BLaER1 treated with 17β-estradiol and CSF1 and Interleukin-3, amounts not matched to agents 10 nM and 100 nM (cell line): ENCODE results near the gene GORASP1.
"Not testable (repeated sequence)": the region's sequence is repeated elsewhere in the genome, so short reads cannot be mapped to it uniquely, and the experiment has no call there.

ENCODE experiments used
- H3K27ac ChIP-seq, 11 experiments: shearing (Covaris generic); formaldehyde crosslinking; 2 replicates each; pipeline ENCODE4 v1.8.1; 2022
- H3K27me3 ChIP-seq, 11 experiments: shearing (Covaris generic); formaldehyde crosslinking; 2 replicates each; pipeline ENCODE4 v1.8.1; 2022
- H3K36me3 ChIP-seq, 11 experiments: shearing (Covaris generic); formaldehyde crosslinking; 2 replicates each; pipeline ENCODE4 v1.8.1; 2022
- H3K4me1 ChIP-seq, 10 experiments: shearing (Covaris generic); formaldehyde crosslinking; 2 replicates each; pipeline ENCODE4 v1.8.1; 2022
- H3K4me2 ChIP-seq, 11 experiments: shearing (Covaris generic); formaldehyde crosslinking; 2 replicates each; pipeline ENCODE4 v1.8.1; 2022
- H3K4me3 ChIP-seq, 10 experiments: shearing (Covaris generic); formaldehyde crosslinking; 2 replicates each; pipeline ENCODE4 v1.8.1; 2022
- H3K9ac ChIP-seq, 11 experiments: shearing (Covaris generic); formaldehyde crosslinking; 2 replicates each; pipeline ENCODE4 v1.8.1; 2022
- H3K9me3 ChIP-seq, 11 experiments: shearing (Covaris generic); formaldehyde crosslinking; replicated peaks in 1 of 11; 2 replicates each; pipeline ENCODE4 v1.8.1; 2022
- H4K20me1 ChIP-seq, 11 experiments: shearing (Covaris generic); formaldehyde crosslinking; 2 replicates each; pipeline ENCODE4 v1.8.1; 2022
- Cebpa-rat ChIP-seq, 11 experiments: shearing (Covaris generic); IDR thresholded peaks; 2 replicates each; pipeline ENCODE4 v1.8.1; 2022

The GORASP1 gene

GRCh38 chr3:39063143-39063542 lies 44.3 kb downstream of the GORASP1 start:
- H3K27ac ChIP-seq: no peak overlapping the region
- H3K9ac ChIP-seq: no peak overlapping the region
- H3K36me3 ChIP-seq: peaks cover 24 to 61% (median 40%) of the 10 kb centered on the region in 11 experiments
- no peak overlapping the region for H3K4me3 ChIP-seq
- peaks cover 0 to 5% (median 0%) of the 10 kb centered on the region in 10 experiments; a peak in 4 of 20 replicates for H3K4me1 ChIP-seq
- H3K27me3 ChIP-seq: no peaks in the 10 kb centered on the region
- no peak for TF ChIP-seq Cebpa-rat (IDR thresholded peaks at IDR 0.05)
- H4K20me1 ChIP-seq: peaks cover 0 to 32% (median 3%) of the 10 kb centered on the region in 11 experiments; a peak in 7 of 22 replicates
- H3K4me2 ChIP-seq: no peak overlapping the region
- H3K9me3 ChIP-seq: peaks cover 3 to 11% (median 8%) of the 10 kb centered on the region in 11 experiments; a peak in 15 of 22 replicates

GRCh38 chr3:39062180-39062579 lies 45.2 kb downstream of the GORASP1 start:
- Histone ChIP-seq H4K20me1 (peaks cover 0 to 39% (median 4%) of the 10 kb centered on the region in 11 experiments; a peak in 8 of 22 replicates), H3K27ac (no peak overlapping the region), H3K4me3 (no peak overlapping the region), H3K9ac (no peak overlapping the region), H3K36me3 (peaks cover 16 to 58% (median 32%) of the 10 kb centered on the region in 11 experiments), H3K4me1 (peaks cover 0 to 5% (median 0%) of the 10 kb centered on the region in 10 experiments; a peak in 4 of 20 replicates), H3K9me3 (peaks cover 3 to 11% (median 8%) of the 10 kb centered on the region in 11 experiments; a peak in 15 of 22 replicates), H3K27me3 (no peaks in the 10 kb centered on the region), H3K4me2 (no peak overlapping the region)
- no peak for TF ChIP-seq Cebpa-rat (IDR thresholded peaks at IDR 0.05)

GRCh38 chr3:39061228-39061627 lies 46.2 kb downstream of the GORASP1 start:
- peaks cover 0 to 11% (median 8%) of the 10 kb centered on the region in 10 experiments; a peak in 14 of 20 replicates for H3K4me1 ChIP-seq
- not testable (repeated sequence) for H3K27ac ChIP-seq, H3K4me2 ChIP-seq, H3K9ac ChIP-seq, H3K27me3 ChIP-seq, H3K4me3 ChIP-seq
- peaks cover 3 to 11% (median 8%) of the 10 kb centered on the region in 11 experiments; a peak in 15 of 22 replicates for H3K9me3 ChIP-seq
- peaks cover 0 to 47% (median 13%) of the 10 kb centered on the region in 11 experiments; a peak in 9 of 22 replicates for H4K20me1 ChIP-seq
- peaks cover 6 to 49% (median 24%) of the 10 kb centered on the region in 11 experiments; a peak in 20 of 22 replicates for H3K36me3 ChIP-seq

- Histone ChIP-seq H3K4me1 (peaks cover 14 to 28% (median 22%) of the 10 kb centered on the region in 10 experiments), H3K9ac (no peak overlapping the region), H3K36me3 (peaks cover 0 to 24% (median 9%) of the 10 kb centered on the region in 11 experiments; a peak in 15 of 22 replicates), H3K4me2 (peak overlapping the region in 3 of 11 experiments; percentile 0 to 17 (median 10); a peak in 3 of 22 replicates), H3K4me3 (no peak overlapping the region), H4K20me1 (peaks cover 0 to 50% (median 13%) of the 10 kb centered on the region in 11 experiments; a peak in 9 of 22 replicates), H3K9me3 (peaks cover 3 to 11% (median 8%) of the 10 kb centered on the region in 11 experiments; a peak in 15 of 22 replicates), H3K27ac (no peak overlapping the region), H3K27me3 (no peaks in the 10 kb centered on the region)
- TF ChIP-seq Cebpa-rat (IDR thresholded peaks at IDR 0.05): no peak
Observed at GRCh38 chr3:39056151-39056550, 51.3 kb downstream of the GORASP1 start.

- peak overlapping the region in 9 of 11 experiments; percentile 78 to 93 (median 84); a peak in 13 of 22 replicates for H3K4me2 ChIP-seq
- no peak for TF ChIP-seq Cebpa-rat (IDR thresholded peaks at IDR 0.05)
Observed at GRCh38 chr3:39053696-39054095, 53.7 kb downstream of the GORASP1 start.

GRCh38 chr3:39052583-39052982 lies 54.8 kb downstream of the GORASP1 start:
- Histone ChIP-seq H4K20me1 (peaks cover 0 to 45% (median 9%) of the 10 kb centered on the region in 11 experiments; a peak in 8 of 22 replicates), H3K9me3 (no peaks in the 10 kb centered on the region), H3K27ac (peak overlapping the region; percentile 81 to 92 (median 87); a peak in 21 of 22 replicates), H3K4me3 (peak overlapping the region; percentile 76 to 96 (median 89)), H3K9ac (peak overlapping the region; percentile 83 to 94 (median 90)), H3K36me3 (peaks cover 0 to 2% (median 0%) of the 10 kb centered on the region in 11 experiments; a peak in 3 of 22 replicates), H3K4me2 (peak overlapping the region; percentile 63 to 93 (median 83)), H3K27me3 (no peaks in the 10 kb centered on the region), H3K4me1 (peaks cover 17 to 34% (median 25%) of the 10 kb centered on the region in 10 experiments)
- TF ChIP-seq Cebpa-rat (IDR thresholded peaks at IDR 0.05): no peak

More at GRCh38 chr3:39053696-39054095, 53.7 kb downstream of the GORASP1 start:
- Histone ChIP-seq H3K36me3 (peaks cover 0 to 13% (median 6%) of the 10 kb centered on the region in 11 experiments; a peak in 9 of 22 replicates), H3K4me1 (peaks cover 17 to 34% (median 25%) of the 10 kb centered on the region in 10 experiments), H3K4me3 (no peak overlapping the region), H4K20me1 (peaks cover 0 to 50% (median 13%) of the 10 kb centered on the region in 11 experiments; a peak in 9 of 22 replicates), H3K27me3 (no peaks in the 10 kb centered on the region), H3K9ac (peak overlapping the region in 1 of 11 experiments; percentile 93; a peak in 1 of 22 replicates), H3K27ac (no peak overlapping the region), H3K9me3 (no peaks in the 10 kb centered on the region)

GRCh38 chr3:39051649-39052561 lies 55.5 kb downstream of the GORASP1 start, which contains the start of the genes SCN11A and WDR48:
SCN11A (minus strand) TSS chr3:39051944; CDS start chr3:38950362, 101,582 bp downstream.
WDR48 (plus strand) TSS chr3:39052016; CDS start chr3:39052026, 10 bp downstream.
- peaks cover 17 to 34% (median 24%) of the 10 kb centered on the region in 10 experiments for H3K4me1 ChIP-seq
- peaks cover 0 to 41% (median 7%) of the 10 kb centered on the region in 11 experiments; a peak in 8 of 22 replicates for H4K20me1 ChIP-seq
- peak within 1 kb of the TSS; percentile 76 to 96 (median 89) for H3K4me3 ChIP-seq
- TF ChIP-seq Cebpa-rat (IDR thresholded peaks at IDR 0.05): no peak
- H3K36me3 ChIP-seq: no peaks in the 10 kb centered on the region
- no peaks in the 10 kb centered on the region for H3K27me3 ChIP-seq
- H3K27ac ChIP-seq: peak within 1 kb of the TSS; percentile 81 to 92 (median 87)
- peak within 1 kb of the TSS; percentile 63 to 93 (median 83) for H3K4me2 ChIP-seq
- peak within 1 kb of the TSS; percentile 83 to 94 (median 90) for H3K9ac ChIP-seq
- no peaks in the 10 kb centered on the region for H3K9me3 ChIP-seq

GRCh38 chr3:39050029-39050428 lies 57.4 kb downstream of the GORASP1 start:
- Histone ChIP-seq H3K27ac (no peak overlapping the region), H4K20me1 (peaks cover 0 to 23% (median 0%) of the 10 kb centered on the region in 11 experiments; a peak in 5 of 22 replicates), H3K27me3 (no peaks in the 10 kb centered on the region), H3K9ac (no peak overlapping the region), H3K9me3 (no peaks in the 10 kb centered on the region), H3K4me2 (peak overlapping the region in 2 of 11 experiments; percentile 24 to 27; a peak in 2 of 22 replicates), H3K4me1 (peaks cover 15 to 34% (median 17%) of the 10 kb centered on the region in 10 experiments), H3K36me3 (no peaks in the 10 kb centered on the region), H3K4me3 (no peak overlapping the region)
- no peak for TF ChIP-seq Cebpa-rat (IDR thresholded peaks at IDR 0.05)
